HG03175 (cell line): ENCODE data around the gene C6orf136.
A peak's percentile ranks its signal among the peaks of the same experiment; 100 is the strongest.

Source experiments
- ATAC-seq: cut with Tn5 transposase; IDR thresholded peaks from one replicate; pipeline ENCODE4 v1.9.1; 2021; ENCODE audit warnings: mild to moderate bottlenecking, moderate library complexity; ENCODE audit not compliant: unreplicated experiment

Gene C6orf136

DNA sequence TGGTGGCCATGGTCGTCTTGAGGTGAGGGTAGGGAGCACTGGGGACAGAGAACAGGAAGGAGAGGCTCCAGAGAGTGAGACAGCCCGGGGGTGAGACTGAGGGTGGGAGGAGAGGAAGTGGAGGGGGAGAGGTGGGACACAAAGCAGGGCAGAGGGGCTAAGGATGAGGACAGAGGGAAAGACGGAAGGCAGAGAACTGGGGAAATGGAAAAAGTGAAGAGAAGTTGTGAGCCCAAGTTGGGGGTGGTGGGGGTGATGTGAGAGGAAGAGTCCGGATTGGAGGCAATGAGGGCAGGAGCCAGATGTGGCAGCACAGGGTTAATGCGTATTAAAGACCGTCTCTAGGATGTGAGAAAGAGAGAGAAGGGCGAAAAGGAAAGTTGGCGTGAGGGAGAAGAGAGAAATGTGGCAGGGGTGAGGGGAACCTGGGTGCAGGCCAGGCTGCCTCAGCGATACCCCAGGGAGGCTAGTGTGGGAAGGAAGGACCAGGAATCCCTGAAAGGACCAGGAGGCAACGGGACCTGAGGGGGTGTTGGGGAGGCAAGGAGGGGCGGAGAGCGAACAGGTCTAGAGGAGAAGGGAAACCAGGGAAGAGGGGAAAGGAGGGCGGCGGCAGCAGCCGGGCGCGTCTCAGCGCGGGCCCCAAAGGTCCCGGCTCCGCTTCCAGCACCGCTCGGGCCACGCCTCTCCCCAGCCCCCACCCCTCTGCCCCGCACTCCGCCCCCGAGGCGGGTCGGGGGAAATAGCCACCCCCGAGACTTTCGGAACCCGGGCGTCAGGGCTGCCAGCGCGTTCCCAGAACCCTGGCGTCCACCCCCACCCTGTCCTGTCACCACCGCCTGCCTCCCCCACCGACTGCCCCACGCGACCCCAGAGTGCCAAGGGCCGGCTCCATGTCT is 39.3 kb downstream of the C6orf136 start, which contains the start of gene PPP1R18:
PPP1R18 (minus strand) TSS at position 637 of the 899 bp plus-strand sequence; CDS start at position 10, 627 bp downstream.
- no peak for ATAC-seq

DNA sequence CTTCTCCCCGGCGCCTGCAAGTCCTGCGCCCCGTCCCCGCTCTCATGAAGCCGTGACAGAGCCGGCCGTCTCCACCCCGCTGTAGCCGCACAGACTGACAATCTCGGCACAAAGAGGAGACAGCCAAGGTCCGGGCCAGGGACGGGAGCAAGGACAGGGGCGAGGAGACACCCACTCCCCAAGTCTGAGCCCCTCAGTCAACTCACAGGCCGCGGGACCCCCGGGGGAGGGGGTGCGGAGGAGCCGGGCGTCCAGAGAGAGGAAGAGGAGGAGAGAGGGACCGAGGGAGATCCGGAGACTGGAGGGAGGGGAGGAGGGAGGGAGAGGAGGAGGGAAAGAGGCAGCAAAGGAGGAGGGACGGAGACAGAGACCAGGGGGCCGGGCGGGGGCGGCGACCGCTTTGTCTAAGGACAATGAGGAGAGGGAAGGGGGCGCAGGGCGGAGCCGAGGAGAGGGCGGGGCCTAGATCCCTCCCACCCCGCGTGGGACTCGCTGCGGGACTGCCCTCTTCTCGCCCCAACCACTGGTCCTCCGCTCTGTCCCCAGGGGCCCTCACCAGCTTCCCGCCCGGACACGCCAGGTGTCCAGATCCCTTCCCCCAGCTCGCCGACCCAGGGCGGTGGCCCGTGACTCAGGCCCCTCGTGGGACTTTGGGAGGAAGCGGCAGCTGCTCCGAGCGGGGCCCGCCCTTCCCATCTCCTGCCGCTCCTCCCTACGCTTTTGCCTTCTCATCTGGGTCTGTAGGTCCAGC is 40.1 kb downstream of the C6orf136 start:
- ATAC-seq, result peak; percentile 51

DNA sequence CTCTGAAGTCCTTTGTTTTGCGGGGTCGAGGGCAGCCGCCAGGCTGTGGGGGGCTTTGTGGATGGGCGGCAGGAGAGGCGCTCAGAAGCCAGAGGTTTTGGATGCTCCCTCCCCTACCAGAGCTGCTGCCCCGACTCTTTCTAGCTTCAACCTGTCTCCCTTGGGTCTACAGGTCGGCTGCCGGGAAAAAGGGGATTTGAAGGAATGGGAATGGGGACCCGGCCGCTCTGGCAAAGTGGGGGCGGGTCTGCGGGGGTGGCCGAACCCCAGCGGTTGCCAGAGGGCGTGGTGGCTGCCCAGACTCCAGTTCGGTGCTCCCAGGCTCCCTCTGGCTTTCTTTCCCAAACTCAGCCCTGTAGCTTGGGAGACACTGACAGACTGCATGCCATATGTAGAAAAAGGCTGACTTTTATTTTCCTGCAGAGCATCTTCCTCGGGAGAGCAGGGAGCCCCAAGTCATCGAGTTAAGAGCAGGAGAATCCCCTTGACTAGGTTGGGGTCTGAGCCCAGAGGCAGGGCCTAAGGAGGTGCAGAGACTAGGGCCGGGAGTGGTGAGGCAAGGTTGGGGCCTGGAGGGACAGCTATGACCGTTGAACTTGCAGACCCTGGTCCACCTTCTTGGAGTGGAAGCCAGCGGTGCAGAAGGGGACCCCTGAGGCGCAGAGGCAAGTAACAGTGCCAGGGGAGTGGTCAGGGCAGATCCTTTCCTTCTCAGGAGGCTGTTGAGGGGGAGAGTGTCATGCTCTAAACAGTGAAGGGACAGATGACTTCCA is 40.9 kb downstream of the C6orf136 start:
- no peak for ATAC-seq

- no peak for ATAC-seq
Measured at GRCh38 chr6:30688569-30688968, 41.6 kb downstream of the C6orf136 start.

DNA sequence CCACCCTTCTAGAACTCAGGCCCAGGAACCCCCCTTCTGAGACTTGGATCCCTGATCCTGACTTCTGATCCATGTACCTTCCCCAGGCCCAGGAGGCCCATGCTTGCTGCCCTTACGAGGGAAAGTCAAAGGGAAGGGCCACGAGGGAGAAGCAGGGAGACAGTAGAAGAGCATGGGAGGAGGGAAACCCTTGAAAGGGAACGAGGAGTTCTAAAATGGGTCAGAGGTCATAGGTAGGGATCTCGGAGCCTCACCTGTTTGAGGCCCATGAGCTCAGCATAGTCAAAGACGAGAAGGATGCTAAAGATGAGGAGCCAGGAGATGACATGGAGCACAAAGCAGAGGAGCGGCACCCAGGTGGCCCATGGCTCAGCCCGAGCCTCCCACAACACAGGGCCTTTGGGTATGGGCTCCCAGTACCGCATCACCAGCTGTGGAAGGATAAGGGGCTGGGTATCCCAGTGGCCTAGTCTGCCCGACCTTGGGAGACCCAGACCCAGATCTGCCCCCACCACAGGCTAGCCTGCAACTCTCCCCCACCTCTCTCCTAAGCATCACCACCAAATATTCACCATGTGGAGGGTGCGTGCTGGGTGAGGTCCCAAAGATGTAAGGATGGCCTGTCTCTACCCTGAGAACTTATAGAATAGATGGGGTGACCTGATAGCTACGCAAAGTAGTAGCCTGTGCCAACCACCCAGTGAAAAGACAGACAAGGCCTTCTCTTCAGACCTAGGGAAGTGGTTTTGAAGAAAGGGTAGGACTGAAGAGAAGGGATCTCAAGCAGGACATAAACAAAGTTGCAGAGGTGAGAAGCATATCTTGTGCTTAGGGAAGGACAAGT is 42.3 kb downstream of the C6orf136 start:
- no peak for ATAC-seq

DNA sequence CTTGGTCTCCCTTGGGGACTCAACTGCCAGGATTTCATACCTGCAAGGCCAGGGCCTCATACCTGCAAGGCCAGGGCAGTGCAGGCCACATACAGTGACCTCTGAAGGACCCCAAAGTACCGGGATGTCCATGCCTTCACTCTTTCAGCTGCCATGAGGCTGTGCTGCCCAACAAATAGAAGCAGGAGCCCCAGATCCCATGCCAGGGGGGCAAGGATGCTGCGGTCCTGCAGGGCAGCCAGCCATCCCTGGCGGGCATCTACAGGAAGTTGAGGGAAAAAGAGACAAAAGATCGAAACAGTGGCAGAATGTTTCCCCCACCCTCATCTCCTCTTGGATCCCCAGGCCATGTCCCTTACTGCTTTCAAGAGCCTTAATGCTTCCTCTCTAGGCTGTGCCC is 43.1 kb downstream of the C6orf136 start:
- ATAC-seq, result no peak

- ATAC-seq, result no peak
Measured at GRCh38 chr6:30690403-30691207, 43.7 kb downstream of the C6orf136 start, which contains the start of gene NRM. Gene NRM, minus strand, starts transcription at chr6:30690984. Its CDS starts 10 bp downstream, at chr6:30690974.

DNA sequence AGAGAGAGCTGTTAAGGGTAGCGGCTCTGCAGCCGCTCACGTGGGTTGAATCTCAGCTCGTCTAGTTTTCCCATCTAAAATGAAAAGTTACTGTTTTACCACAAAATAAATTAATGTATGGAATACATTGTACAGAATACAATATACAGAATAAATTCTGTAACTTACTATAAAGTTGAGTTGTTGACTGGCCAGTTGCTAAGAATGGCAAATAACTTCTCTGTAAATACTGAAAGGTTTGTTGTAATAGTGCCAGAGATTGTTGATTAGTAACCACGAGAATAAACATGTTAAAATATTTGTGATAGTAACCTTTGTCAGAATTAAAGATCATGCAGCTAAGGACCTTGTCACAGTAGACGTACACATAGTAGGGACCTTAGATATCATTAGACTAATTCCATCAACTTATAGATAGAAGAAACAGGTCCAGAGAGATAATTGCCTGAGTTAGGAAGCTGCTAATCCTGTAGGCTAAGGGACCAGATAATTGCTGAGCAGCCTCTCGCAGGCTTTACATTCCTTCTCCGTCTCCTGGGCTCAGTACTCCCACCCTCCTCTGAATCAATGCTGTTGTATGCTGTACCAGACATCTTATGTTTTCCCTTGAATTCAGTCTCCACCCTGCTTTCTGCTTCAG is 44.4 kb downstream of the C6orf136 start:
- ATAC-seq, result no peak

- ATAC-seq, result no peak
Measured at GRCh38 chr6:30696432-30696831, 49.5 kb downstream of the C6orf136 start.

- ATAC-seq, result no peak
Measured at GRCh38 chr6:30700340-30700739, 53.4 kb downstream of the C6orf136 start.
